ENCODE results near the gene SLC25A48.

- no peak for TF ChIP-seq EZH2phosphoT487 (IDR thresholded peaks at IDR 0.05; ENCODE audit: borderline replicate concordance)
- TF ChIP-seq, protein P1, sequence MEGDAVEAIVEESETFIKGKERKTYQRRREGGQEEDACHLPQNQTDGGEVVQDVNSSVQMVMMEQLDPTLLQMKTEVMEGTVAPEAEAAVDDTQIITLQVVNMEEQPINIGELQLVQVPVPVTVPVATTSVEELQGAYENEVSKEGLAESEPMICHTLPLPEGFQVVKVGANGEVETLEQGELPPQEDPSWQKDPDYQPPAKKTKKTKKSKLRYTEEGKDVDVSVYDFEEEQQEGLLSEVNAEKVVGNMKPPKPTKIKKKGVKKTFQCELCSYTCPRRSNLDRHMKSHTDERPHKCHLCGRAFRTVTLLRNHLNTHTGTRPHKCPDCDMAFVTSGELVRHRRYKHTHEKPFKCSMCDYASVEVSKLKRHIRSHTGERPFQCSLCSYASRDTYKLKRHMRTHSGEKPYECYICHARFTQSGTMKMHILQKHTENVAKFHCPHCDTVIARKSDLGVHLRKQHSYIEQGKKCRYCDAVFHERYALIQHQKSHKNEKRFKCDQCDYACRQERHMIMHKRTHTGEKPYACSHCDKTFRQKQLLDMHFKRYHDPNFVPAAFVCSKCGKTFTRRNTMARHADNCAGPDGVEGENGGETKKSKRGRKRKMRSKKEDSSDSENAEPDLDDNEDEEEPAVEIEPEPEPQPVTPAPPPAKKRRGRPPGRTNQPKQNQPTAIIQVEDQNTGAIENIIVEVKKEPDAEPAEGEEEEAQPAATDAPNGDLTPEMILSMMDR (conservative IDR thresholded peaks at IDR 0.05; ENCODE audit: low read length) = no peak
These were observed 46.8 kb downstream of the SLC25A48 start for GRCh38 chr5:135881244-135881643.
